IPS-18c (cell line): ENCODE results near the gene ADGRG3.

Source experiments
- H3K4me3 ChIP-seq: 2 replicates; pipeline ENCODE4 v1.7.0; 2013; ENCODE audit warnings: low read depth, mild to moderate bottlenecking, low read length, moderate library complexity; ENCODE audit not compliant: insufficient read depth
- H3K9me3 ChIP-seq: one replicate; pipeline ENCODE4 v1.6.1; 2013; ENCODE audit warnings: mild to moderate bottlenecking, low read length, moderate library complexity; ENCODE audit not compliant: control insufficient read depth, insufficient read depth

ADGRG3 gene, protein sequence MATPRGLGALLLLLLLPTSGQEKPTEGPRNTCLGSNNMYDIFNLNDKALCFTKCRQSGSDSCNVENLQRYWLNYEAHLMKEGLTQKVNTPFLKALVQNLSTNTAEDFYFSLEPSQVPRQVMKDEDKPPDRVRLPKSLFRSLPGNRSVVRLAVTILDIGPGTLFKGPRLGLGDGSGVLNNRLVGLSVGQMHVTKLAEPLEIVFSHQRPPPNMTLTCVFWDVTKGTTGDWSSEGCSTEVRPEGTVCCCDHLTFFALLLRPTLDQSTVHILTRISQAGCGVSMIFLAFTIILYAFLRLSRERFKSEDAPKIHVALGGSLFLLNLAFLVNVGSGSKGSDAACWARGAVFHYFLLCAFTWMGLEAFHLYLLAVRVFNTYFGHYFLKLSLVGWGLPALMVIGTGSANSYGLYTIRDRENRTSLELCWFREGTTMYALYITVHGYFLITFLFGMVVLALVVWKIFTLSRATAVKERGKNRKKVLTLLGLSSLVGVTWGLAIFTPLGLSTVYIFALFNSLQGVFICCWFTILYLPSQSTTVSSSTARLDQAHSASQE

DNA sequence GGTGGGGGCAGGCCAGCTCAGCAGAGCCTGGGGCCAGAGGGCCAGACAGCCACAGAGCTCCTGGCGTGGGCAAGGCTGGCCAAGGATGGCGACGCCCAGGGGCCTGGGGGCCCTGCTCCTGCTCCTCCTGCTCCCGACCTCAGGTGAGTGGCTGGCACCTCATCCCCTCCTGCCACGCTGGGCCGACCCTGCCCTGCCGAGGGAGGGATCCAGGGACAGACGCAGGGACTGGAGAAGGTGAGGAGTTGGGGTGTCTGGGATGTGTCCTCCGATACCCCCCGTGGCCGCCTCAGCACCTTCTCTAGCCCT, at the start of gene ADGRG3:
Gene ADGRG3 (plus strand): TSS at position 44 of the 309 bp plus-strand sequence. CDS start 42 bp downstream, at position 86.
- no peak within 1 kb of the TSS for H3K4me3 ChIP-seq
- H3K9me3 ChIP-seq: no peaks in the 10 kb centered on the region

GRCh38 chr16:57619133-57619605, 48.9 kb upstream of the ADGRG3 start:
- H3K9me3 ChIP-seq: no peaks in the 10 kb centered on the region
- no peak overlapping the region for H3K4me3 ChIP-seq

DNA sequence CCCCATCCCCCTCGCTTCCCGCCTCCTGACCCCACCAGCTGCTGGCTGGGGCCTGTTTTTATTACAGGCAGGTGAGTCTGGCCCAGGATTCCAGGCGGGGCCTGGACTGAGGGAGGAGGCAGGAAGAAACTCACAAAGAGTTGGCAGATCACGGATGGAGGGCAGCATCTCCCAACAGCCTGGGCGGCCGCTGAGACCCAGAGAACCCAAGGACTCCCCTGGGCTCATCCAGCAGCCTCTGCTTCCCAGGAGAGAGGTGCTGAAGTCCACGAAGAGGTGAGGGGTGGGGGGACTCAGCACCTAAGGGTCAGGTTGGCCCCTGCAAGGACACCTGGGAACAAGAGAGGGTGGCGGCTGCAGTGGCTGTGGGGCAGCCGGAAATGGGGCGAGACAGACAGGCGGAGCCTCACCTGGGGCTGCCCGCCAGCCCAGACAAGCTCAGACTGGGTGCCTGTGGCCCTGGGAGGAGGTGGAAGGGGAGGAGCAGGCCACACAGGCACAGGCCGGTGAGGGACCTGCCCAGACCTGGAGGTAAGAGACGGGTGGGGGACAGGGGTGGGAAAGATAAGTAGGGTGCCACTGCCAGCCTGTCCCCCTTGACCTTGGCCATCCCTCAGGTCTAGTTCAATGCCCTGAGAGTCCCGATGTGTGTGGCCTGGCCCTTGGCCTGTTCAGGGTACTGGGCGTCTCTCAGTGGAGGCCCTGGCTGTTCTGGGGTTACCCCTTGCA, 48.3 kb upstream of the ADGRG3 start:
- no peaks in the 10 kb centered on the region for H3K9me3 ChIP-seq
- H3K4me3 ChIP-seq: no peak overlapping the region

- Histone ChIP-seq H3K4me3 (no peak overlapping the region), H3K9me3 (no peaks in the 10 kb centered on the region)
These were observed 47.5 kb upstream of the ADGRG3 start for GRCh38 chr16:57620335-57621231.

DNA sequence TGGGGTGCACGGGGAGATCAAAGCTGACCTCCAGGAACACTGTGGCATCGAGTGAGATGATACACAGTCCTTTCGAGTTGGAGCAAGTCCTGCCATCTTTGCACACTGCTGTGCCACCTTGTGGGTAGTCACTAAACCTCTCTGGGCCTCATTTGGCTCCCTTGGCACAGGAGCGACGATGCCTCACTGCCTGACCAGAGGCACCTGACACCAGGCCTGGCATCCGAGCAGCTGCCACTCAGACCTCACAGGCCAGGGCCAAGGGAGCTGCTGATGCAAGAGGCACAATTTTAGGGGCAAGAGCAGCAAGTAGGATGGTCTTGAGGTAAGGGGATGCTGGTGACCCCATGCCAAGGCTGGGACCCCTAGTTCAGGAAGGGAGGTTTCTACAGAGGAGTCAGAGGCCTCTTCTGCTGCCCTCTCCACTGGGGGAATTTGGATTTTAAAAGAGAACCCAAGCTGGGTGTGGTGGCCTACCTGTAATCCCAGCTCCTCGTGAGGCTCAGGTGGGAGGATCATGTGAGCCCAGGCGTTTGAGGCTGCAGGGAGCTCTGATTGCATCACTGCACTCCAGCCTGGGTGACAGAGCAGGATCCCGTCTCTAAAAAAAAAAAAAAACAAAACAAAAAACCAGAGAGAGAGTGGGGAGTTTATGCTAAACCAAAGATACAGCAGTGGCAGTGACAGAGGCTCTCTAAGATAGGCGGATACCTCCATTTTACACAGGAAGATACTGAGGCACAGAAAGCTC, 46.4 kb upstream of the ADGRG3 start:
- no peaks in the 10 kb centered on the region for H3K9me3 ChIP-seq

DNA sequence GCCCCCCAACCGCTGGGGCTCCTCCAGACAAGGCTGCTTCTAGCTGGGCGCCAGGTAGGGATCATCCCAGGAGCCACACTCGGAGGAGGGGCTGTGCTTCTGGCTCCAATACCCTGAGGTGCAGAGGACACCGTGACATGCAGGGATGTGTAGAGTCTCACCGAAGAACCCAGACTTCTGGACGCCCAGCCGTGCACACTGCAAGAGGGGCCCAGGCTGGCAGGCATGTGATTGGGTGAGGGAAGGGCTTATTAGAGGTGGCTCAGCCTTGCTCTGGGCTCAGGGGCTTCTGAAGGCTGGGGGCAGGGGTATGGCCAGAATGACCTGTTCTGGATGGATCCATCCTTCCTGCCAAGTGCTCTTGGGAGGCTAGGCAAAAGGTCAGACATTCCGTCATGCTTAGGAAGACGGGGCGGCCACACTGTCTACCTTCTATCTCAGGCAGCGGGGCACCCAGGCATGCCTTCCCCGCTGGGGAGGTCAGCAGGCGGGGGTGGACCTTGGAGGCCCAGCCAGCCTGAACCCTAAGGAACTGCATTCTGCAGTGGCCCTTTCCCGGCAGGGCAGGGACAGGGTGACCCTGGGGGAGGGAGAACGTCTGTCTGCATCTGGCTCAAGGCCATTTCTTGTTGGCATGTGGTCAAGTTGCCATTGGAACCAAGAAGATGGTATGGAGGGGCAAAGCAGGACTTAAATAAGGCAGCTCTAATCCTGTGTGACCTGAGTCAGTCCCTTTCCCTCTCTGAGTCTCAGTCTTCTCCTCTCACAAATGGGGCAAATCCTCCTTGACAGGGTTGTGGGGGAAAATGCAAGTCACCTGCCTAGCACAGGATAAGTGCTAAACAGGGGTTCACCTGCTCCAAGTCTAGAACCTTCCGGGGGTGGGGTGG, 45.5 kb upstream of the ADGRG3 start:
- Histone ChIP-seq H3K4me3 (no peak overlapping the region), H3K9me3 (no peaks in the 10 kb centered on the region)

More for the DNA sequence above, 46.4 kb upstream of the ADGRG3 start:
- H3K4me3 ChIP-seq: no peak overlapping the region

DNA sequence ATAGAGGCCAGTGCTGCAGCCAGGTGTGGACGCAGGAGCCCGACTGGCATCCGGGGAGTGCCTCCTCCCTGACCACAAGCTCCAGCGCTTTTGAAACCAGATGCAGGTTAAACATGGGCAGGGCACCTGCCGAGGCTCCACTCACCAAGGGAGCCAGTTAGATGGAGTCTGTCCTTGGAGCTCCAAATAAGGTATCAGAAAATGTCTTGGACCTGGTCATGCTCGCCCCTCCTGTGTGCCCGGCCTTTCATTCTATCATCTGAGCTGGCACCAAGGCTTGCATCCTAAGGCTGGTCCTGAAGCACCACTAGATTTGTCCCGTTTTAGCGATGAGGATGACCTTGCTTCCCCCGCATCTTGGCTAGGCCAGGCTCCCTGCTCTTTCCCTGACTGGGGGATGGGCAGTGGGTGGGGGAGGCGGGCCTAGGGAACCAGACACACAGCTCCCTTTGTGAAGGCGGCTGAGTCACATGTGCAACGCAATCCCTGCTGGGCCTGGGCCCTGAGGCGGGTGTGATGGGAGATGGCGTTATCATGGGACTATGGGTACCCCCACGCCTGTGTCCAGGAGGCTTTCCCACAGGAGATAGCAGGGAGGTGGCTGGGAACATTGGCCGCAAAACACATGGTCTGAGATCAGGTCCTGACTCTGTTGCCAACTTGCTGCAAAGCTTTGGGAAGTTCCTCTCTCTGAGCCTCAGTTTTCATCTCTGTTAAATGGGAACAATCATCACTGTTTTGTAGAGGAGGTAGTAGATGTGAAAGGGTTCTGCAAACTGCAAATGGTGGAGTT, 44.7 kb upstream of the ADGRG3 start:
- H3K4me3 ChIP-seq: no peak overlapping the region

GRCh38 chr16:57624044-57624688, 43.9 kb upstream of the ADGRG3 start:
- Histone ChIP-seq H3K4me3 (no peak overlapping the region), H3K9me3 (no peaks in the 10 kb centered on the region)

More for the DNA sequence above, 44.7 kb upstream of the ADGRG3 start:
- H3K9me3 ChIP-seq: no peaks in the 10 kb centered on the region

DNA sequence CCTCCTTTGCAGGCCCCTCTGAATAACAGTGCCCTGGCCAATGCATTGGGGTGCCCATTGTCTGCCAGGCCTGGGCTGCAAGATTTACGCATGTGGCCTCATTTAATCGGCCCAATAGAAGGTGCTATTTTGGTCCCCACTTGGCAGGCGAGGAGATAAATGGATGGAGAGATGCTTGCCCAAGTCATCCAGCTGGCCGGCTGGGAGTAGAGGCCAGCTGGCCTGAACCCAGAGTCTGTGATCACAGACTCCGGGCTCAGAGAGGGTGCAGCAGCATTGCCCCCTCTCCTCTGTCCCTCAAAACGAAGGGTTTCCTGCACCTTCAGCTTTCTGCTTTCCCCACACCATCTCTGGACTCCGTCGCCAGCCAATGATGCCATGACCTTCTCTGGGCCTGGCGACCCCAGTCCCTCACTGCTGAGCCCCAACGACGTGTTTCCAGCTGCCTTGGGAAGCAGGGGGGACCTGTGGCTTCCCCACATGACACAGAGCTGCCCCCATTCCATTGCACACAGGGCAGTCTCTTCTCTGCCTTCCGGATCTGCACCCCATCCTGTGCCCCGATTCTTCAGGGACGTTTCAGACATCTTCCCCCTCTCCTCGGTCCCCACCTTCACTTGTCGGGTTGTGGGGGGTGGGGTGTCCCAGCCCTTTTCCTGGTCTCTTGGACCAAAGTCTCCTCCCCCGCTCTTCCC, 43.2 kb upstream of the ADGRG3 start:
- no peaks in the 10 kb centered on the region for H3K9me3 ChIP-seq

DNA sequence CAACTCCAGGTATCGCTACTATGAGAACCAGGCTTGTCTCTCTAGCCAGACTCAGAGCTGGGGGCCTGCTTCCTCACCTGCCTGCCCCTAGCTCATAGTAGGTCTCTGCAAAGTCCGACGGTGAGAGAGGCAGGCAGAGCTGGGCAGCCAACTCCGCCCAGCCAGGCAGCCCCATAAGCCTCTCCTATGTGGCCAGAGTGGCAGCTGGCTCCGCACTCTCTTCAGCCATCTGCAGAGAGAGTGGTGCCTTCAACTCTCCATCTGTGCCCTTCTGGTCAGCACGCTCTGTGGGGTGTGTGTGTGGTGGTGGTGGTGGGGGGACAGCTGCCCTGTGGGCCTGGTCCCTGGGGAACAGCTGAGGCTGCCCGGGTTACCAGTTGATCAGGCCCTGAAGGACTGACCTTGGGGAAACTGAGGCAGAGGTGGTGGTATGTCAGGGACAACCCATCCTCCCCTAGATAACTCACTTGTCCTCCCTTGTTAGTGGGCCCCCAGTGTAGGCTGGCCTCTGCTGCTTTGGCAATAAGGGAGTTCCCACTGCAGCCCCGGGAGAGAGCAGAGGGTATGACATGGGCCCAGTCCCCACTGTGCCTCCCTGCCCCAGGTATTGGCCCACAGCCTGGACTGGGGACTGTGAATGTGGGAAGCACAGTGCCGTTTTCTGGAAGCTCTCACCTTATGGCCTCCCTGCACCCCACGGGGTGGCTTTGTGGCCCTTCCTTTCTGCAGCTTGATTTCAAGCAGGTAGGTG, 41.5 kb upstream of the ADGRG3 start:
- Histone ChIP-seq H3K9me3 (no peaks in the 10 kb centered on the region), H3K4me3 (no peak overlapping the region)

More for the DNA sequence above, 43.2 kb upstream of the ADGRG3 start:
- no peak overlapping the region for H3K4me3 ChIP-seq

GRCh38 chr16:57627184-57627871, 40.8 kb upstream of the ADGRG3 start:
- no peaks in the 10 kb centered on the region for H3K9me3 ChIP-seq

DNA sequence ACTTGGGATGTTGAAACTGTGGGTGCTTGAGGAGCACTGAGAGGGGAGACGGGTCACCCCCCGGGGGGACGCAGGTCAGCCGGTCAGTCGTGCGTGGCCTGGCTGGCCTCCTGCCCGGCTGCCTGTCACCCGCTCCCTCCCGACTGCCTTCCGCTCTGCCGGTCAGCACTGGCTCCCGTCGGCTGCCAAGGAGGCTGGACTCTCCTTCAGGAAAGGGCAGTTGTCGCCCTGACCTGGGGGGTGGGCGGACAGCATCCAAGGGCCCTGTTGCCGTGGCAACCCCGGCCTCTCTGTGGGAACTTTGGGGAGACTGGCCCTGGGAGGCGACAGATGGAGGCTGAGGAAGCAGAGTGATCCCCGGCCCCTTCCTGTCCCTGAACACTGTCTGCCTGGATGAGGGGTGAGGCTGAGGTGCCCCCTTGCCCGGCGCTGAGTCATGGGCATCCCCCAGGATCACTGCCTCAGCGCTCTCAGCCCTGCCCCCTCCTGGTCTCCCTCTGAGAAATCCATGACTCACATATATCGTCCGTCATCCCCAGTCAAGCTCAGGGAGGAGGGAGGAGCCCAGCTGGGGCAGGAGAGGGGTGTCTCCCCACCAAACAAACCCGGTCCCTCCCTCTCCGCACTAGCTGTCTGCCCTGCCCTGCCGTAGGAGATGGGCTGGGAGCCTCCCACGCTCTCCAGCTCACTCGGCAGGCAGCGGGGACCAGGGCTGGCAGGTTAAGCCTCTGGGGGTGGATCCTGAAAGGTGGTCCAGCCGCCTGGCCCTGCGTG, 39.9 kb upstream of the ADGRG3 start, which contains the start of gene ADGRG1:
Gene ADGRG1 (plus strand): TSS at position 623 of the 774 bp plus-strand sequence. CDS start 21,658 bp downstream, outside the sequence.
- Histone ChIP-seq H3K4me3 (no peak within 1 kb of the TSS), H3K9me3 (no peaks in the 10 kb centered on the region)

More at GRCh38 chr16:57627184-57627871, 40.8 kb upstream of the ADGRG3 start:
- H3K4me3 ChIP-seq: no peak overlapping the region
